Measurements from ENCODE around the gene CMYA5. TPM values are rescaled to one million over a fixed set of nuclear protein-coding genes. Genes with fewer than 3 reads are reported as not detected.

The CMYA5 gene
- 0.36 to 0.60 TPM (median 0.58 TPM) in 3 replicates for total RNA-seq
- long read RNA-seq, result 0 reads

GRCh38 chr5:79689541-79690466 is at the start of gene CMYA5:
TSS of gene CMYA5 (plus strand) at chr5:79689836. CDS start at chr5:79689908, 72 bp downstream.
- TF ChIP-seq CTCF (IDR thresholded peaks at IDR 0.05), result no peak
- no peak for DNase-seq (ENCODE audit: low spot score)
- peaks cover 11% of the 10 kb centered on the region for H3K36me3 Mint-ChIP-seq (ENCODE audit: low read depth)
- H3K27ac Mint-ChIP-seq (ENCODE audit: unreplicated experiment), result no peak within 1 kb of the TSS
- no peaks in the 10 kb centered on the region for H3K27me3 Mint-ChIP-seq (ENCODE audit: low read depth)
- peak within 1 kb of the TSS; percentile 47 for H3K4me3 Mint-ChIP-seq (ENCODE audit: unreplicated experiment)
- H3K4me1 Mint-ChIP-seq (ENCODE audit: low read depth), result peaks cover 5% of the 10 kb centered on the region
- H3K9me3 Mint-ChIP-seq (ENCODE audit: low read depth), result no peaks in the 10 kb centered on the region

GRCh38 chr5:79640571-79641055 is 49.0 kb upstream of the CMYA5 start:
- TF ChIP-seq CTCF (IDR thresholded peaks at IDR 0.05), result no peak
- Mint-ChIP-seq H3K36me3 (ENCODE audit: low read depth) (peaks cover 2% of the 10 kb centered on the region), H3K4me1 (ENCODE audit: low read depth) (peaks cover 17% of the 10 kb centered on the region), H3K27me3 (ENCODE audit: low read depth) (no peaks in the 10 kb centered on the region), H3K27ac (ENCODE audit: unreplicated experiment) (no peak overlapping the region), H3K9me3 (ENCODE audit: low read depth) (no peaks in the 10 kb centered on the region), H3K4me3 (ENCODE audit: unreplicated experiment) (no peak overlapping the region)
- DNase-seq (ENCODE audit: low spot score), result no peak

- peaks cover 6% of the 10 kb centered on the region for H3K36me3 Mint-ChIP-seq (ENCODE audit: low read depth)
- no peaks in the 10 kb centered on the region for H3K9me3 Mint-ChIP-seq (ENCODE audit: low read depth)
- H3K27me3 Mint-ChIP-seq (ENCODE audit: low read depth), result no peaks in the 10 kb centered on the region
- DNase-seq (ENCODE audit: low spot score), result no peak
- H3K4me3 Mint-ChIP-seq (ENCODE audit: unreplicated experiment), result no peak overlapping the region
- H3K4me1 Mint-ChIP-seq (ENCODE audit: low read depth), result peaks cover 10% of the 10 kb centered on the region
- TF ChIP-seq CTCF (IDR thresholded peaks at IDR 0.05), result no peak
- H3K27ac Mint-ChIP-seq (ENCODE audit: unreplicated experiment), result no peak overlapping the region
These were observed 48.2 kb upstream of the CMYA5 start for GRCh38 chr5:79641414-79641813.

GRCh38 chr5:79642210-79642609 is 47.4 kb upstream of the CMYA5 start:
- Mint-ChIP-seq H3K4me1 (ENCODE audit: low read depth) (peaks cover 7% of the 10 kb centered on the region), H3K4me3 (ENCODE audit: unreplicated experiment) (no peak overlapping the region), H3K27me3 (ENCODE audit: low read depth) (no peaks in the 10 kb centered on the region), H3K36me3 (ENCODE audit: low read depth) (peaks cover 9% of the 10 kb centered on the region), H3K27ac (ENCODE audit: unreplicated experiment) (no peak overlapping the region), H3K9me3 (ENCODE audit: low read depth) (no peaks in the 10 kb centered on the region)
- no peak for TF ChIP-seq CTCF (IDR thresholded peaks at IDR 0.05)
- DNase-seq (ENCODE audit: low spot score), result no peak

- Mint-ChIP-seq H3K4me1 (ENCODE audit: low read depth) (no peaks in the 10 kb centered on the region), H3K27ac (ENCODE audit: unreplicated experiment) (no peak overlapping the region), H3K9me3 (ENCODE audit: low read depth) (no peaks in the 10 kb centered on the region), H3K36me3 (ENCODE audit: low read depth) (peaks cover 8% of the 10 kb centered on the region), H3K27me3 (ENCODE audit: low read depth) (no peaks in the 10 kb centered on the region), H3K4me3 (ENCODE audit: unreplicated experiment) (no peak overlapping the region)
- no peak for DNase-seq (ENCODE audit: low spot score)
- TF ChIP-seq CTCF (IDR thresholded peaks at IDR 0.05), result no peak
These were observed 35.8 kb upstream of the CMYA5 start for GRCh38 chr5:79653843-79654242.

Data from chondrocyte (in vitro differentiated cells).